Dermis microvascular lymphatic vessel endothelial cell (primary cell): Measurements from ENCODE around the gene ZFYVE1. TPM values are rescaled to one million over a fixed set of nuclear protein-coding genes. Genes with fewer than 3 reads are reported as not detected.

Experiments used
- DNase-seq, 2 donors: peaks; one replicate each; pipeline versions ENCODE4 v3.0.0 to v3.0.0-alpha.2; 2010; ENCODE audit warnings: low read depth in 2 of 2
- total RNA-seq: library from RNA; depleted of rRNA; stranded (reverse); fragments of >200 nt; gene quantifications from 2 replicates; pipeline ENCODE4 v1.2.1, GENCODE V29; 2014

The ZFYVE1 gene
- total RNA-seq, 1 donor from 2014 or later, result 12.7 TPM

GRCh38 chr14:72921396-72921795, 105.5 kb downstream of the ZFYVE1 start:
- DNase-seq, result no peak

- no peak for DNase-seq
Observed at GRCh38 chr14:72920008-72920407, 106.9 kb downstream of the ZFYVE1 start.

Other genes with a start within 250 kb of the ZFYVE1 start
- gene DPF3, start 133.0 kb downstream of the ZFYVE1 start, total RNA-seq, result 0.38 and 0.90 TPM in 2 replicates
- gene DCAF4, start 100.6 kb downstream of the ZFYVE1 start, total RNA-seq, result 5.1 and 6.2 TPM in 2 replicates
- 22.4 and 22.7 TPM in 2 replicates for gene RBM25, start 31.4 kb upstream of the ZFYVE1 start, total RNA-seq
- 32.0 and 43.2 TPM in 2 replicates for gene PSEN1, start 109.4 kb upstream of the ZFYVE1 start, total RNA-seq
- gene PAPLN, start 210.4 kb upstream of the ZFYVE1 start, total RNA-seq, result 30.4 and 58.3 TPM in 2 replicates